ENCODE data around the gene CARS1.

Gene CARS1

GRCh38 chr11:3008746-3009336 is 48.4 kb downstream of the CARS1 start:
- DNase-seq (ENCODE audit: low spot score): no peak

GRCh38 chr11:3007404-3008010 is 49.7 kb downstream of the CARS1 start:
- DNase-seq (ENCODE audit: low spot score): no peak

GRCh38 chr11:3006505-3007260 is 50.5 kb downstream of the CARS1 start:
- DNase-seq (ENCODE audit: low spot score): no peak

GRCh38 chr11:3004481-3004880 is 52.7 kb downstream of the CARS1 start:
- no peak for DNase-seq (ENCODE audit: low spot score)

GRCh38 chr11:3003396-3004231 is 53.6 kb downstream of the CARS1 start:
- DNase-seq (ENCODE audit: low spot score): no peak

GRCh38 chr11:3002871-3003270 is 54.4 kb downstream of the CARS1 start:
- no peak for DNase-seq (ENCODE audit: low spot score)

- DNase-seq (ENCODE audit: low spot score): no peak
Measured at GRCh38 chr11:3002351-3002861, 54.8 kb downstream of the CARS1 start.

- DNase-seq (ENCODE audit: low spot score): no peak
Measured at GRCh38 chr11:3001496-3001895, 55.7 kb downstream of the CARS1 start.

- no peak for DNase-seq (ENCODE audit: low spot score)
Measured at GRCh38 chr11:3000032-3000961, 56.9 kb downstream of the CARS1 start.

GRCh38 chr11:2999464-2999998 is 57.7 kb downstream of the CARS1 start:
- no peak for DNase-seq (ENCODE audit: low spot score)

- DNase-seq (ENCODE audit: low spot score): no peak
Measured at GRCh38 chr11:2998073-2998850, 59.0 kb downstream of the CARS1 start.

GRCh38 chr11:2997406-2997805 is 59.8 kb downstream of the CARS1 start:
- DNase-seq (ENCODE audit: low spot score): no peak

GRCh38 chr11:2996976-2997375 is 60.2 kb downstream of the CARS1 start:
- no peak for DNase-seq (ENCODE audit: low spot score)

GRCh38 chr11:2995893-2996554 is 61.2 kb downstream of the CARS1 start:
- DNase-seq (ENCODE audit: low spot score): no peak

GRCh38 chr11:2995031-2995561 is 62.1 kb downstream of the CARS1 start:
- no peak for DNase-seq (ENCODE audit: low spot score)

- no peak for DNase-seq (ENCODE audit: low spot score)
Measured at GRCh38 chr11:2994336-2994730, 62.9 kb downstream of the CARS1 start.

GRCh38 chr11:2992997-2993325 is 64.3 kb downstream of the CARS1 start:
- DNase-seq (ENCODE audit: low spot score): no peak

GRCh38 chr11:2992234-2992996 is 64.8 kb downstream of the CARS1 start, which contains the start of gene NAP1L4:
Gene NAP1L4 (minus strand): TSS chr11:2992329. CDS start chr11:2979220, 13,109 bp downstream.
- DNase-seq (ENCODE audit: low spot score): peak; percentile 97
